Type B pancreatic cell (in vitro differentiated cells): Measurements from ENCODE around the gene SMC5. TPM values are rescaled to one million over a fixed set of nuclear protein-coding genes. Genes with fewer than 3 reads are reported as not detected.

Experiments
- DNase-seq: peaks from one replicate; pipeline ENCODE4 v3.0.0; 2021; ENCODE audit warnings: mixed read lengths; ENCODE audit not compliant: unreplicated experiment; ENCODE audit errors: extremely low spot score
- H3K27ac Mint-ChIP-seq: 2 replicates; pipeline ENCODE4 v1.8.0; 2021; ENCODE audit warnings: mild to moderate bottlenecking, mixed read lengths
- H3K27me3 Mint-ChIP-seq: 2 replicates; pipeline ENCODE4 v1.8.0; 2021; ENCODE audit warnings: mixed read lengths
- H3K36me3 Mint-ChIP-seq: 2 replicates; pipeline ENCODE4 v1.8.0; 2021; ENCODE audit warnings: mixed read lengths
- H3K4me1 Mint-ChIP-seq: one replicate; pipeline ENCODE4 v1.8.0; 2021; ENCODE audit warnings: mixed read lengths; ENCODE audit not compliant: unreplicated experiment
- H3K4me3 Mint-ChIP-seq: 2 replicates; pipeline ENCODE4 v1.8.0; 2021; ENCODE audit warnings: mild to moderate bottlenecking, mixed read lengths
- H3K9me3 Mint-ChIP-seq: 2 replicates; pipeline ENCODE4 v1.8.0; 2021; ENCODE audit warnings: mixed read lengths
- CTCF ChIP-seq: fragments of 200-600 bp; sonication (generic); conservative IDR thresholded peaks from 2 replicates; pipeline ENCODE4 v1.5.0; 2021; ENCODE audit warnings: antibody characterized with exemption, mild to moderate bottlenecking
- total RNA-seq: library from RNA; stranded (reverse); gene quantifications from 2 replicates; pipeline ENCODE4 v1.2.1, GENCODE V29; 2021; ENCODE audit warnings: low replicate concordance

SMC5 gene
- total RNA-seq, 1 donor from 2014 or later, result 33.9 TPM

GRCh38 chr9:70262948-70263347, 4.2 kb downstream of the SMC5 start:
- TF ChIP-seq CTCF, result no peak
- Mint-ChIP-seq H3K4me3 (peak overlapping the region; percentile 36), H3K9me3 (peaks cover 5% of the 10 kb centered on the region), H3K27ac (no peak overlapping the region), H3K27me3 (no peaks in the 10 kb centered on the region), H3K36me3 (peaks cover 57% of the 10 kb centered on the region), H3K4me1 (peaks cover 33% of the 10 kb centered on the region)
- no peak for DNase-seq

GRCh38 chr9:70263421-70263820, 4.6 kb downstream of the SMC5 start:
- no peak for DNase-seq
- Mint-ChIP-seq H3K36me3 (peaks cover 57% of the 10 kb centered on the region), H3K27ac (no peak overlapping the region), H3K4me1 (peaks cover 30% of the 10 kb centered on the region), H3K27me3 (no peaks in the 10 kb centered on the region), H3K4me3 (no peak overlapping the region), H3K9me3 (peaks cover 5% of the 10 kb centered on the region)
- TF ChIP-seq CTCF, result no peak

- TF ChIP-seq CTCF, result no peak
- Mint-ChIP-seq H3K9me3 (no peaks in the 10 kb centered on the region), H3K4me1 (no peaks in the 10 kb centered on the region), H3K27ac (no peak overlapping the region), H3K27me3 (no peaks in the 10 kb centered on the region), H3K36me3 (peaks cover 43% of the 10 kb centered on the region), H3K4me3 (no peak overlapping the region)
- no peak for DNase-seq
Measured at GRCh38 chr9:70278305-70278704, 19.5 kb downstream of the SMC5 start.

- no peak for TF ChIP-seq CTCF
- Mint-ChIP-seq H3K9me3 (no peaks in the 10 kb centered on the region), H3K27ac (no peak overlapping the region), H3K4me1 (no peaks in the 10 kb centered on the region), H3K27me3 (no peaks in the 10 kb centered on the region), H3K36me3 (peaks cover 44% of the 10 kb centered on the region), H3K4me3 (no peak overlapping the region)
- no peak for DNase-seq
Measured at GRCh38 chr9:70283848-70284247, 25.1 kb downstream of the SMC5 start.

- no peak overlapping the region for H3K27ac Mint-ChIP-seq
- H3K36me3 Mint-ChIP-seq, result peaks cover 47% of the 10 kb centered on the region
- H3K9me3 Mint-ChIP-seq, result no peaks in the 10 kb centered on the region
- TF ChIP-seq CTCF, result no peak
- H3K4me3 Mint-ChIP-seq, result no peak overlapping the region
- no peak for DNase-seq
- H3K4me1 Mint-ChIP-seq, result no peaks in the 10 kb centered on the region
- no peaks in the 10 kb centered on the region for H3K27me3 Mint-ChIP-seq
Measured at GRCh38 chr9:70285246-70285645, 26.5 kb downstream of the SMC5 start.

GRCh38 chr9:70285981-70286598, 27.3 kb downstream of the SMC5 start:
- Mint-ChIP-seq H3K4me3 (no peak overlapping the region), H3K36me3 (peaks cover 50% of the 10 kb centered on the region), H3K27ac (no peak overlapping the region), H3K9me3 (no peaks in the 10 kb centered on the region), H3K4me1 (no peaks in the 10 kb centered on the region), H3K27me3 (no peaks in the 10 kb centered on the region)
- DNase-seq, result no peak
- no peak for TF ChIP-seq CTCF
